Muscle of arm (tissue), 12 donors: ENCODE measurements around the gene SLC9A3. TPM values are rescaled to one million over a fixed set of nuclear protein-coding genes. Genes with fewer than 3 reads are reported as not detected.

ENCODE experiments used
- DNase-seq: peaks from one replicate; pipeline ENCODE4 v3.0.0-alpha.2; 2013
- polyA plus RNA-seq, 12 donors: library from polyadenylated mRNA; unstranded; fragments of 120-200 nt; gene quantifications; one replicate each; pipeline ENCODE4 v1.2.1, GENCODE V29; 2013; ENCODE audit not compliant: insufficient read length in 12 of 12

Gene SLC9A3
- polyA plus RNA-seq, 12 donors: 1.6 to 6.9 (median 2.3) TPM; not detected in 1

DNA sequence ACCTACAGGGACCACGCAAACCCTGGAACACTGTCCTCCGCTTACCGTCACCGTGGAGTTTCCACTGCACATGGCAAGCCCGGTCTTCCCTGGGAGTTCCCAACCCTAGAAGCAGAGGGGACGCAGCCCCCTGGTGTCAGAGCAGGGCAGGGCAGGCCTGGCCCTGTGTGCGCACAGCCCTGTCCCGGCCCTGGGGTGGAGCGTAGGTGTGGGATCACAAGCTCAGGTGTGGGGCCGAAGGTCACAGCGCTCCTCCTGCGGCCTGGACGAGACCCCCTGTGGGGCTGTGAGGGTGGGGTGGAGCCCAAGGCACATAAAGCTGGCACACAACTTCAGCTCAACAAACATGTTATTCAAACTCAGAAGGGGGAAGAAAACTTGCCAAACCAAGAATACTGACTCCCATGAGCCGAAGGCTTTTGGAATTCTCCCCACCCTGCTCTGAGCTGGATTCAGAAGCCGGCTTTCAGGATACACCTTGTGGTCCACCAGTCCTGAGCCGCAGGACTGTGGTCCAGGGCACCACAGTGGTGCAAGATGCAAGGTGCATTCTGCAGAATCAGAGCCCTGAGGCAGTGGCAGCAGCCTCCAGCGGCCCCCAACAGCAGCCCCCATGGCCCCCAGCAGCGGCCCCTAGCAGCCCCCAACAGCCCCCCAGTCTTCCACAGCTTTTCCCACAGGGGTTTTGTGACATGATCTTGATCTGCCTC, 93.1 kb downstream of the SLC9A3 start:
- DNase-seq: peak; percentile 66

DNA sequence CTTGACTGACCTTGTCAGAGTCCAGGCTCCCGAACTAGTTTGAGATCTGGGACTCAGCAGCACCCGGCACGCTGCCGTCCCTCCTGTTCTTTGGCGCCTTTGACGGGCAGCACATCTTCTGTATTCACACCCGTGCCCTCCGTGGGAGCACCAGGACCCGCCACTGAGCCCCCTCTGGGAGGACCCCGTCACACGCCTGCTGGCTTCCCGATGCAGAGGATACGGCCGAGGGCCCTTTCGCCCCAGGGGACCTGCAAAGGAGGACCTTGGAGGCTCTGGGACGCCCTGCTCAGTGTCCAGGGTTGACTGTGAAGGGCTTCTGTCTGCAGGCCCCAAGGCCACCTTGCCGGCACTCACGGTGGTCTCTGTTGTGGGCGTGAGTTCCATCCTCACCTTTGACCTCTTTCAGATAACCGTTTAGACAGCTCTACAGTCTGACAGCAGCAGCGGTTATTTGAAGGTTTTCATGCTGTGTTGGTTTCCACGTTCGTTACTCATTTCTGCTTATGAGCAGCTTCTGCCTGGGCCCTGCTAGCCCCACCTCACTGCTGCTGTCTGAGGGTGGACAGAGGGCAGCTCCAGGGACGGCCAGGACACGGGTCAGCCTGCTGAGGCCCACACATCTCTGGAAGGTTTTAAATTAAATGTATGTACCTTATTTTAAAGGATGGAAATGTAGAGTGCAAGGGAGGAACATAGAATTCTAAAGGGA, 93.9 kb downstream of the SLC9A3 start:
- DNase-seq: no peak

- DNase-seq: peak; percentile 78
Observed at GRCh38 chr5:429453-430188, 94.6 kb downstream of the SLC9A3 start.

DNA sequence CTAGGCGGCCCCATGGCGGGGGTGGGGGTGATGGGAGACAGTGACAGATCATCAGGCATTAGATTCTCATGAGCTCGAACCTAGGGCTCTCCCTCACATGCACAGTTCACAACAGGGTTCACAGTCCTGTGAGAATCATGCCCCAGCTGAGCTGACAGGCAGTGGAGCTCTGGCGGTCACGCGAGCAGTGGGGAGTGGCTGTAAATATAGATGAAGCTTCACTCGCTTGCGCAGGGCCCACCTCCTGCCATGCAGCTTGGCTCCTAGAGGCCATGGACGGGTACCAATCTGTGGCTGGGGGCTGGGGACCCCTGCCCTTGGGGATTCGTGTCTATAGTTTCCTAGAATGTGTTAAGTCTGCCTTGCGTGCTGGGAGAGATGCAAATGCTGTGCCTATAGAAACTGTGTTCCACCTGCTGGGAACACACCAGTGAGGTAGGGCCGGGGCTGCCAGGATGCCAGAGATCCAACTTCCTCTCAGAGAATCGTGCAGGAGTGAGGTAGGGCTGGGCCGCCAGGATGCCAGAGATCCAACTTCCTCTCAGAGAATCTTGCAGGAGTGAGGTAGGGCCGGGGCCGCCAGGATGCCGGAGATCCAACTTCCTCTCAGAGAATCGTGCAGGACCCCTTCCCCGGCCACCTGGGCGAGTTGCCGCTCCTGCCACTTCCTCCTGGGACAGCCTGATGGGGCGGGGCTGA, 95.3 kb downstream of the SLC9A3 start:
- DNase-seq: no peak

DNA sequence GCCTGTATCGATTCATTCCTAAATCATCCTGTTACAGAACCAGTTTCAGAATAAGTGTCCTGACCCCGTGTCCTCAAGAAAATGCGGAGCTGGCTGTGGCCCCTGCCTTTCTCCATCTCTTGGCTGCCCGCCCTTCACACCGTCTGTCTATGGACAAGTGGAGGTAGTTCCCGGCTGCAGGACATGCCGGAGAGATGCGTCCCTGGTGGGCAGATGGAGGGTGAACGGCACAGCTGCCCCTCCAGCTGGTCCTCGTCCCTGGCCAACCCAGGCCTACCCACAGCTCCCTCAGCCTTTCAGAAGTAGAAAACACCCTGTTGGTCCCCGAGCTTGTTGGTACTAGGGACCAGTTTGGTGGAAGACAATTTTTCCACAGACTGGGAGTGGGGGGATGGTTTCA, 96.0 kb downstream of the SLC9A3 start:
- no peak for DNase-seq

DNA sequence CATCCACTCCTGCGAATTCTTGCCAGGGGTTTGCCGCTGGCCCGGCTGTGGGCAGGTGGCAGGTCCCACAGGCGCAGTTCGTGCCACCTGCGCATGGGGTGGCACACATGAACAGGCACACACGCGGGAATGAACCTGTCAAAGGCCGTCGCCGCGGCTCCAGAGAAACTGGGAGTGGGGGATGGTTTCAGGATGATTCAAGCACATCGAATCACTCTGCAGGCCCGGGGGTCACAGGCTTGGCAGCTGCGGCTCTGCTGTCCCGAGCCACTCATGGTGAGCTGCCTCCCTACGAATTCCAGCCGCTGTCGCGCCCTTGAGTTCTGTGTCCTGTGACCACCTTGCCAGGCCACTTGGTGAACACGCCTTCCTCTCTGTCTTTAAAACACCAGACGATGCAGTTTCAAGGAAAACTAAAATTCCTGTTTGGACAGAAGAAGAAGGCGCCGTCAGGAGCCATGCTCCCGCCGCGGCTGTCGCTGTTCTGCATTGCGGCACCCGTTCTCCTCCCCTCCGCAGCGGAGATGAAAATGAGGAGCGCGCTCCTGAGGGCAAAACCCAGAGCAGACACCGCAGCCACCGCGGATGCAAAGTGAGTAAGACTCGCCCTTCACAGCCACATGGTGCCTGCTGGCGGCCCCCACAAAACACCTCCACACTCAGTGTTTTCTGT, 96.7 kb downstream of the SLC9A3 start:
- no peak for DNase-seq

- no peak for DNase-seq
Observed at GRCh38 chr5:426392-426976, 97.8 kb downstream of the SLC9A3 start.

DNA sequence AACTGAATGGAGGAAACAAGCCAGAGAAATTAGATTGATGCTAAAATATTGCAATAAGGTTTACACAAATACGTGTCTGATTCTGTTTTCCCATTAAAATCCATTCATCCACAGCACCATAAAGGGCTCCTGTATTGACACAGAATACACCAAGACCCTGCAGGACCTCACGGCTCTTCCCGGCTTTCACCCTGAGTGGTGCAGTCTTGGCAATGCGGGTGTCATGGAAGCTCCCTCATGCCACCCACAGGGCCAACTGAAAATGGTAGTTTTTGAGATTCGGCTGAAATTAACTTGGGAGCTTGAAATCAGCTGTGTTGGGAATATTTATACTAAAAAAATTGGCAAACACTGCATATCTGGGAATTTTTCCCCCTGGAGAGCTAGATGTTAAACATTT, 98.5 kb downstream of the SLC9A3 start:
- no peak for DNase-seq

- no peak for DNase-seq
Observed at GRCh38 chr5:424301-425110, 99.7 kb downstream of the SLC9A3 start.

GRCh38 chr5:423626-424261, 100.5 kb downstream of the SLC9A3 start:
- DNase-seq: no peak

GRCh38 chr5:423233-423565, 101.0 kb downstream of the SLC9A3 start:
- no peak for DNase-seq

GRCh38 chr5:422323-423232, 101.7 kb downstream of the SLC9A3 start:
- DNase-seq: no peak

- no peak for DNase-seq
Observed at GRCh38 chr5:421901-422300, 102.3 kb downstream of the SLC9A3 start.

- no peak for DNase-seq
Observed at GRCh38 chr5:421287-421880, 102.9 kb downstream of the SLC9A3 start.

- DNase-seq: no peak
Observed at GRCh38 chr5:420632-421286, 103.5 kb downstream of the SLC9A3 start.
